ENCODE measurements around the gene PDRG1.

DNA sequence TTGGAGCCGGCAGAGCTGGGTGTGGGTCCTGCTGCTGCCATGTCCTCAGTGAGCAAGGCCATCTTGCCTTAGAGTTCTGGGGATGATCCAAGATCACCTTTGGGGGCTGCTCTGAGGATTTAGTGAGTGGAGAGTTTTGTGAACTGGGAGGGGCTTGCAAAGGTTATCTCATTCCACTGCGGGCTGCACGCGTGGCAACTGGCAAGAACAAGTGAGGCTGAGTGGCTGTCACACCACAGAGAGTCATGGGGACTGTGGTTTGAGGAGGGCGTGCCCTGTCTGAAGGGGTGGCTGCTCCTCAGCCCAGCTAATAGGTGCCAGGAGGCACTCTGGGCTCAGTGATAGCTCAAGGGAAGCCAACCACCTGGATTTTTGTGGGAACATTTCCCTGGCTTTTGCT is 43.8 kb downstream of the PDRG1 start:
- TF ChIP-seq, protein P1, sequence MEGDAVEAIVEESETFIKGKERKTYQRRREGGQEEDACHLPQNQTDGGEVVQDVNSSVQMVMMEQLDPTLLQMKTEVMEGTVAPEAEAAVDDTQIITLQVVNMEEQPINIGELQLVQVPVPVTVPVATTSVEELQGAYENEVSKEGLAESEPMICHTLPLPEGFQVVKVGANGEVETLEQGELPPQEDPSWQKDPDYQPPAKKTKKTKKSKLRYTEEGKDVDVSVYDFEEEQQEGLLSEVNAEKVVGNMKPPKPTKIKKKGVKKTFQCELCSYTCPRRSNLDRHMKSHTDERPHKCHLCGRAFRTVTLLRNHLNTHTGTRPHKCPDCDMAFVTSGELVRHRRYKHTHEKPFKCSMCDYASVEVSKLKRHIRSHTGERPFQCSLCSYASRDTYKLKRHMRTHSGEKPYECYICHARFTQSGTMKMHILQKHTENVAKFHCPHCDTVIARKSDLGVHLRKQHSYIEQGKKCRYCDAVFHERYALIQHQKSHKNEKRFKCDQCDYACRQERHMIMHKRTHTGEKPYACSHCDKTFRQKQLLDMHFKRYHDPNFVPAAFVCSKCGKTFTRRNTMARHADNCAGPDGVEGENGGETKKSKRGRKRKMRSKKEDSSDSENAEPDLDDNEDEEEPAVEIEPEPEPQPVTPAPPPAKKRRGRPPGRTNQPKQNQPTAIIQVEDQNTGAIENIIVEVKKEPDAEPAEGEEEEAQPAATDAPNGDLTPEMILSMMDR (IDR thresholded peaks at IDR 0.05) = no peak
- TF ChIP-seq EZH2 (IDR thresholded peaks at IDR 0.05; ENCODE audit: borderline replicate concordance, insufficient read depth, low read depth, low read length, poor library complexity, severe bottlenecking) = no peak
